Measurements from ENCODE around the gene GRIN1. TPM values are rescaled to one million over a fixed set of nuclear protein-coding genes. Genes with fewer than 3 reads are reported as not detected.

Gene GRIN1
- total and polyA plus RNA-seq, 2 of the 13 experiments (the other 11 are each of a cell fraction or from before 2014, with no cell fraction given): 0.13 TPM; not detected in 1

- DNase-seq (ENCODE audit: low spot score): no peak
- Histone ChIP-seq H2AFZ (ENCODE audit: low read length) (no peak overlapping the region), H3K36me3 (replicated peaks in 1 of 2; ENCODE audit: control insufficient read depth in 1 of 2, insufficient read depth in 2 of 2, low read length in 2 of 2) (no peaks in the 10 kb centered on the region), H4K20me1 (ENCODE audit: insufficient read depth, low read length) (peaks cover 4% of the 10 kb centered on the region; the same call in 1 of the 2 replicates), H3K4me3 (replicated peaks in 1 of 3; ENCODE audit: insufficient read depth in 1 of 3, low read depth in 2 of 3, low read length in 3 of 3) (no peak overlapping the region), H3K27ac (ENCODE audit: extremely low read length, insufficient read depth, low read length) (peak overlapping the region; percentile 96), H3K9ac (ENCODE audit: insufficient read depth, low read depth, low read length) (no peak overlapping the region), H3K9me3 (ENCODE audit: low read length) (no peaks in the 10 kb centered on the region), H3K4me2 (ENCODE audit: low read depth, low read length) (peak overlapping the region; percentile 95), H3K27me3 (ENCODE audit: control insufficient read depth in 1 of 2, insufficient read depth in 2 of 2, low read length in 2 of 2) (no peaks in the 10 kb centered on the region; a peak in 1 of 5 replicates), H3K79me2 (ENCODE audit: insufficient read depth, low read length) (peaks cover 57% of the 10 kb centered on the region), H3K4me1 (ENCODE audit: insufficient read depth, low read length) (peaks cover 60% of the 10 kb centered on the region)
- ChIA-PET CTCF (ENCODE audit: low intra/inter-chr PET ratio, low total read pairs) (no interaction called here), POLR2A (interaction anchor here (1.0 to 8.8 kb wide), 9 partner anchors 14 to 147 kb away, joined by 3 to 225 read pairs (median 15); partner anchors contain the start of genes ANAPC2, CYSRT1, RNF208 and RNF224)
- TF ChIP-seq MIER3 (CRISPR knock-in tag; IDR thresholded peaks at IDR 0.05; ENCODE audit: borderline replicate concordance) (no peak), TBP (CRISPR knock-in tag; IDR thresholded peaks at IDR 0.05) (no peak), FOXP4 (CRISPR knock-in tag; IDR thresholded peaks at IDR 0.05) (peak; percentile 31; the same call in 1 of the 2 replicates), JUN (CRISPR knock-in tag; IDR thresholded peaks at IDR 0.05) (no peak), ASH2L (IDR thresholded peaks at IDR 0.05; ENCODE audit: insufficient read length, low read depth, low read length) (peak; percentile 8), SIX1 (CRISPR knock-in tag; IDR thresholded peaks at IDR 0.05; ENCODE audit: borderline replicate concordance) (no peak), RNF219 (CRISPR knock-in tag; IDR thresholded peaks at IDR 0.05) (no peak), HNF4A (CRISPR knock-in tag; IDR thresholded peaks at IDR 0.05) (peak; percentile 31; the same call in 1 of the 2 replicates), ZNF605 (CRISPR knock-in tag; IDR thresholded peaks at IDR 0.05) (0 out of 2 replicates have a peak, but pooled peaks have one; percentile 26)
- in situ Hi-C loops (cut with HindIII; ENCODE audit: extremely low pct_ligation_motif_present, low pct_unique_long_range_greater_than_20kb) (no loop called here), intact Hi-C loops (cut with micrococcal nuclease; ENCODE audit: unreplicated experiment) (no loop called here)
- FAIRE-seq: no peak
- no TSS peak for BruUV-seq (replicated peaks)
- ATAC-seq: no peak
- WGBS (ENCODE audit: low lambda C conversion rate): 14% methylated on average over 8 of the region's 8 CpGs
Observed at GRCh38 chr9:137202966-137203365, 64.0 kb downstream of the GRIN1 start.

All from HepG2 (cell line).